GM19043 (cell line): ENCODE measurements around the gene MAP2K3.
"Not testable (repeated sequence)": the region's sequence is repeated elsewhere in the genome, so short reads cannot be mapped to it uniquely, and the experiment has no call there.

ENCODE experiments used
- ATAC-seq: cut with Tn5 transposase; IDR thresholded peaks from one replicate; pipeline ENCODE4 v1.9.1; 2021; ENCODE audit warnings: low read depth; ENCODE audit not compliant: unreplicated experiment

MAP2K3 gene

DNA sequence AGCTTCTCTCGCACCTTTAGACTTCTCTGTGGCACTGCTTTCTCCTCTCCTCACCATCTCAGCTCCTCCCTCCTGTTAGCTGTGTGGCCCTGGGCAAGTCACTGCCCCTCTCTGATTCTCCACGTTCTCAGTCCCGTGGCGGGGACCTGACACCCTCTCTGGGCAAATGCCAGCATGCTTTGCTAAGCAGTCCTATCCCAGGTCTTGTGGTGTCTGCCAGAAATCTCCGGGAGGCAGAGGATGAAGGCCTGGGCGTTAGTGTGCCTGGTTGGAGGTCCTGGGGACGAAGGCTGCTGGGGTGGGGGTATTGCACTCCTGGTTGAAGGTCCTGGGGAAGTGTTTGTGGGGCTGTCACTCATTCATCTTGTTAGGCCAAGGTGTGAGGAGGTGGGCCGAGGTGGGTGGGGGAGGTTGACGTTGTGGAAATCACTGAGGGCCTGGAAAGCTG, 37.3 kb downstream of the MAP2K3 start:
- not testable (repeated sequence) for ATAC-seq

DNA sequence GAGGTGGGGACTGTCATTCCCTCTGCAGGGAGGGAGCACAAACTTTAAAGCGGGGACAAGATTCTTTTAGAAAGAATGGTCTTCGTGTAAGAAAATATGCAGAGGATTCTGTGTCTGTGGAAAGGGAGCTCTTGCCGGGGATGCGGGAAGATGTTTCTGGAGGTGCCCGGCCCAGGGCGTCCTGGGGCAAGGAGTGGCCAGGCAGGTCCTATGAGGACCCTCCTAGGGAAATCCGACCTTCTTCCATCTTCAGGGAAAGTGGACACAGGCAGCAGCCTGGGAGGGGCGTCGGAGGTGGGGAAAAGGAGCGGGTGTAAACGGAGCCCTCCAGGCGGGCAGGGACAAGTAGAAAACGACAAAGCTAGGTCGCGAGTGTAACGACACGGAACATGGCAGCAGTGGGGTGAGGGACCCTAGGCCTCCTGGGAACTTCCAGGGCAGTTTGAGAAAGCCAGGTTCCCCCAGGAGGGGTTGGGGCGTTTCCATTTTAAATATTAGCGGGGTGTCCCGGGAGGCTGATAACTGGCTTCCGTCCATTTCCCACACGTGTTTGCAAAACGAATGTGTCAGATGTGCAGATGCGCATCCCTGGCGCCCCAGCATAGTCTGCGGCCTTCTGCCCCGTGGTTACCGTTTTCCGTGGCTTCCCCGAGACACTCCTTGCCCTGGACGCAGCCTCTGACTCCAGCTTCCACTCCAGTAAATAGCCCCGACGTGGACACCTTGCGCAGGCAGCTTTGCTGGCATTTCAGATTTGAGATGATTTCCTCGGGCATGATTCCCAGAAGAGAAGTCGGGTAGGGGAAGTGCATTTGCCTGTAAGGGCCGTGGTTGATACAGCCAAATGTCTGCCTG, 39.0 kb downstream of the MAP2K3 start:
- not testable (repeated sequence) for ATAC-seq

DNA sequence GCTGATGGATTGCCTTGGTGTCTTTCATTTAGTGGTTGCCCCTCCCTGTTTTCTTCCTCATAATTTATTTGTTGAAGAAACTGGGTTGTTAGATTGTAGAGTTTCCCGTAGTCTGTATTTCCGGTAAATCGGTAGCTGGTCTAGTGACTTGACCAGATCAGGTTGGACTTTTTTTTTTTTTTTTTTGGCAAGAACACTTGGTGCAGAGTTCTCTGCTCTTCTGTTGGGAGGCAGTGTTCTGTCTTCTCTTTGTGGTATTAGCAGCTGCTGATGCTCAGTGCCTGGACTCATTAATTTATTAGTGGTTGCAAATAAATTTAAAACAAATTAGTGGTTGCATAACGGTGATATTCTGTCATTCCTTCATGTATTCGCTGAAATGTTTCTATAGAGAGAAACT, 40.2 kb downstream of the MAP2K3 start:
- not testable (repeated sequence) for ATAC-seq

DNA sequence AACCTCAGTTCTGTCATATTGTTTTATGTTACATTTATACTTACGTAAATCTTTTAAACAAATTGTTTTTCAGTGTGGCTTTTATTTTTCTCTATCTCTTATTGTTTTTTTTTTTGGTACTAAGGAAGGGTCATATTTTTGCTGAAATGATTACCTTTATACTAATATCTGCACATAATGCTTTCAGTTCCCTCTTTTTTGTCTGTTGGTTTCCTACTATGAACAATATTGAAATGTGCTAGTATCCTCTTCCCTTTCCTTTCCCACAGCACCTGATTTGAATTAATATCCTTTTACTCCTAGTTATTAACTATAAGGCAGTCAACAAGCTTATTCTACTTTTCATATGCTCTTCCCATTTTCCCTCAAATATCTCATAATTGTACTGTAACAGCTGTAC, 43.4 kb downstream of the MAP2K3 start:
- ATAC-seq: not testable (repeated sequence)

DNA sequence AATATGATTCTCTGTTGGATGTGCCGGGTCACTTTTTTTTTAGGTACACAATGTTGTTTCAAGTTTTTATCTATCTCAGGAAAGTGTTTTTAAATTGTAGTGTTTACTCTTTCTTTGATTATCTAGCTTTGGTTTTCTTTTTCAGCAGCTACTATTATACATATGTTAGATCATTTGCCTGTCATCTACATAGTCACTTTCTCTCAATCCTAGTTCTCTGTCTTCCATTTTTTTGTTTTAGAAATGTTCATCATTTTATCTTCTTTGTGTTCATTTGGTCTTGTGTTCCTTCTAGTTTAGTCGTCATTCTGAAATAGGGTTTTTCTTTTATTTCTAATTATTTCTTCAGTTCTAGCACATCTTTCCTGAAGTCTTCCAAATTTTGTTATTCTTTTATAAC, 44.3 kb downstream of the MAP2K3 start:
- not testable (repeated sequence) for ATAC-seq

DNA sequence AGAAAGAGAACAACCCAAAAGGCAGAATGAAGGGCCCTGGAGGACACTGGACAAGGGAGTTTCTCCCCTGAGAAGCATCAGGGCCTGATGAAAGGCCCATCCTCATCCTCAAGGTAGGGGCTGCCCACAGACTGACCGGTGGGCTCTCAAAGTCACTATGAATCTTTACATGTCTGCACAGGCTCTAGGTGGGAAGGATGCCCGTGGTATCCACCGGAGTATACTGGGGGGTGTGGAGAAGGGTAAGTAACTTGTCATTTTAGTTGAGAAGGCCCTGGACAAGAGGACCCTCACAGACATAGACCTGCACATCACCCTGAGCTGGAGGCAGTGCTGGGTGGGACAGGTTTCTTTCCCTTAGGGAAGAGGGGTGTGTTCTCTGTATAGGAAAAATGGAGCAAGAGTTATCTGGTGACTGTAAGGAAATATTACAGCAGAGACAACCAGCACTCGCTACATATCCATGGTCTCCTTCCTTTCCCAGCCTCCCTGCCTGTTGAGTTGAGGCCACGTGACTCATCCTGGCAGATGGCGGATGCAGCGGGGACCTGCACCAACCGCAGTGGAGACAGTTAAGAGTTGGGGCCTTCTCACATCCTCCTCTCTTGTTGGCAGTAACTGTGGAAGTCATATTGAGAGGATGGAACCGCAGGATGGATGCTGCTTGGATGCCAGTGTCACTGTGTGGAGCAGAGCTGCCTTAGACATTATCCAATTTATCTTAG, 46.1 kb downstream of the MAP2K3 start:
- no peak for ATAC-seq

DNA sequence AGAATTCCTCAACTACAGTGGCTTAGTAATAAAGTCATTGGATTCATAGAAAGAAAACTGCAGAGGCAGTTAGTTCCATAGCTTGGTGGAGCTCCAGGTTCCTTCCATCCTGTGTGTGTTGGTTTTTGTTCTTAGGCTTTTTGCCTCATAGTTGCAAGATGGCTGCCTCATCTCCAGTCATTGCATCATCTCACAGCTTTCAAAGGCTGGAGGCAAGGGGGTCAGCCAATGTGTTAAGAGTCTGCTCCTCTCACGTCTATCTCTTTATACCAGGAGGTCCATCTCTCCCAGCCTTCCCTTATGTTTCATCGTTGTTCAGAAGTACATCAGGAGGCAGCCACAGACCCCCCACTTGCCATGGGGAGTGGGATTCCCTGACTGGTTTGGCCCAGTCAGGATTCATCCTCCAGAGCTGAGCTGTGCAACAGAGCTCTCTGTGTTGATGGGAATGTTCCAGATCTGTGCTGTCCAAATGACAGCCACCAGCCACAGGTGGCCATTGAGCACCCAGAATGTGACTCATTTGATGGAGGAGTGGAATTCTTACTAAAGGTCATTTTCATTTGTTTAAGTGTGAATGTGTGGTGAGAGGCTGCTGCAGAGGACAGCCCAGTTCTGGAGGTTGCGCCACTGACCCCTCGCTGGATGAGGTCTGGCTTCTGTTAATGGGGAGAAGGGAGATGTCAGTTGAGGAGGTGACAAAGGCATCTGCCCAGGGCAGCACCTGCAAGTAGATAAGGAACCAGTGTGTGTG, 52.2 kb downstream of the MAP2K3 start:
- ATAC-seq: not testable (repeated sequence)

DNA sequence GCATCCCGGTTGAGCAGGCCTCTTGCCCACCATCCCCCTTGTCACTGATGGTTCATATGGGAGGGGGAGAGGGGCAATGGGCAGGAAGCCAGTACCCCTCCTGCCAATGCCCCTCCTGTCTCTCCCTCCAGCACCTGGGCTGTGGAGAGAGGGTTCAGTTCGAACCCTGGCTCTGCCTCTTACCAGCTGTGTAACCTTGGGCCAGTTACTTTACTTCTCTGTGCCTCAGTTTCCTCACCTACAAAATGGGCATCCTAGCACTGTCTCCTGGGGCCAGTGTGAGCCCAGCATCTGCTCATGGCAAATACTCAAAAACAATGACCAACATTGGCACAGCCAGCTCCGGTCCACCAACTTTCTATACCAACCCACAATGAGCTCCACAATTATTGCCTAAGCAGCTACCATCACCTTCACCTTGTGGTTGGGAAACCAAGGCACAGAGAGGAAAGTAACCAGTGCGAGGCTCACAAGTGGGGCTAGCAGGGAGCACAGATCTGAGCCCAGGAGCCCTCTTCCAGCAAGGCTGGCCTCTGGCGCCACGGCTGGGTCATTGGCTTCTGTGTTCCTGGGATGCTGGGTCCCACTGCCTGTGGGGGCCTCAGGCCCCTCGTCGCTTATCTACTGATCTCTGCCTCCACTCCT, 53.6 kb downstream of the MAP2K3 start:
- ATAC-seq: not testable (repeated sequence)

DNA sequence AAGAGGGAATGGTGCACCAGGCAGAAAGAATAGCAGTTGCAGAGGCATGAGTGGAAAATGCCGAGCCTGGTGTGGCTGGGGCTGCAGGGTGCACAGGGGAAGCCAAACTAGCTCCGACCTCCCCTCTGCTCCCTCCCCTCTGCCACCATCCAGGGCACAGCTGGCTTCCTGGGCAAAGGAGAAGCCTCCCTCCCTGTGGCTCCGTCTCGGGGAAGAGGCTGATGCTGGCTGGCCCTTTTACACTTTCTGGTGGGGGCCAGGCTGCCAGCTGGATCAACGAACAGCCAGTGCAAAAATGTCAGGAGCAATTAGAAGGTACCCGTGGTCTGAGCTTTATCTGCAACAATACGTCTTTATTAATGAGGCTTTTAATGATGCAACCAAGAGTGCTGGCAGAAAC, 54.5 kb downstream of the MAP2K3 start:
- no peak for ATAC-seq

DNA sequence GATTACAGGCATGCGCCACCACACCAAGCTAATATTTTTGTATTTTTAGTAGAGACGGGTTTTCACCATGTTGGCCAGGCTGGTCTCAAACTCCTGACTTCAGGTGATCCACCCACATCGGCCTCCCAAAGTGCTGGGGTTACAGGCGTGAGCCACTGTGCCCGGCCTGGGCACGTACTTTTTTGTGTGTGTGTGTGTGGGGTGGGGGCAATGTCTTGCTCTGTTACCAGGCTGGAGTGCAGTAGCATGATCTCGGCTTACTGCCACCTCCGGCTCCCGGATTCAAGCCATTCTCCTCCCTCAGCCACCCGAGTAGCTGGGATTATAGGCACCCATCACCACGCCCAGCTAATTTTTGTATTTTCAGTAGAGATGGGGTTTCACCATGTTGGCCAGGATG, 55.1 kb downstream of the MAP2K3 start:
- not testable (repeated sequence) for ATAC-seq

DNA sequence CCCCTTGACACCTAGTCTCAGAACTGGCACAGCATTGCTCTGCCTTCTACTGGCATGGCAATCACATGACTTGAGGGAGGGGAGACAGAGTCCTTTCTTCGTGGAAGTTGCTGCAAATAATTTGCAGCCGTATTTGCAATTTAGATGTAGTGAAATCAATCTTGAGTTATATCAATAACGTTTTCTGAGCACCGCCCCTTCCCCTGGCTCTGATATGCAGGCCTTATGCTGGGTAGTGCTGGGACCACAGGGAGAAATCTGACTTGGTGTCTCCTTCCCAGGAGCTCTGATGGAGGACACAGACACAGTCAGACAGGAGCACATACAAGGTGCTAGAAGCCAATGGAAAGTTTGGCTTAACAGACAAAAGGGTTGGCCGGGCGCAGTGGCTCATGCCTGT, 55.9 kb downstream of the MAP2K3 start:
- not testable (repeated sequence) for ATAC-seq

DNA sequence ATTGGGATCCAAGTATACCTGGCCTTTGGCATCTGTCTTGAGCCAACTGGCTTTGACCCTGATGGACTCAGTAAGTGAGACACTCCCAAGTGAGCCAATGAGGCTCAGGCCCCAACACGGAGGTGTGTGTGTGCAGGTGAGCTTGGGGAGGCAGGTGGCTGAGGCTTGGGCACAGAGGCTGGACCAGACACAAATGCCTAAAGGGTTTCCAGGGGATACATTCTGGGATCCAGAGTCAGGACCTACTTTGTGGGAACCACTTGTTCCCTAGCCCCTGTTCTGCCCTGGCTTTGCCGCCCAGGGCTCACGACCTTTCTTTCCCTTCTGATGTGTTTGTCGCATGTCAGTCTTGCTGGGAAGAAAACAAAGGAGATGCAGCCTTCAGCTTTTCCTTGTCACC, 56.8 kb downstream of the MAP2K3 start:
- not testable (repeated sequence) for ATAC-seq

DNA sequence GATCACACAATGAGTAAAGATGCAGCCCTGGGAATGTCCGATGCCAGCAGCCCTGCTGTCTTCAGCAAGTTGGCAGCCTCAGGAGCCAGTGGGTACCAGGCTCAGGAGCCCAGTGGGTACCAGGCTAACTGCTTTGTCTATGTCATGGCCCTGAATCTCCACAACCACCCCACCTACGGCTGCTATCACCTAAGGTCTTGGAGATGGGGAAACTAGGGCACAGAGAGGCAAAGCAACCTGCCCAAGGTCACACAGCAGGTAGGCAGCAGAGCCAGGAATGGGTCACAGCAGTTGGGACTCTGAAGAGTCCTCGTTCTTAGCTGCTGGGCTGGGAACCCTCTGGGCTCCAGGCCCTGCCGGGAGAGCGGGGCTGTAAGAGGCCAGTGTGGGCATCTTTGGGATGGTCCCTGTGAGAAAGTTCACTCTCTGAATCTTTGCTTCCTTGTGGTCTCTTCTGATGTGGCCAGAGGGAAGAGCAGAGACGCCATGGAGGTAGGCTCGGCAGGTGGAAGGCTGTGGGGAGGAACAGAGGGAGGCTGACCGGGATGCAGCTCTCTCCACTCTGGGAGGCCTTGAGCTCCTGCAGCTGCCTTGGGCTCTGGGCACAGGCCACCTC, 57.5 kb downstream of the MAP2K3 start:
- not testable (repeated sequence) for ATAC-seq

DNA sequence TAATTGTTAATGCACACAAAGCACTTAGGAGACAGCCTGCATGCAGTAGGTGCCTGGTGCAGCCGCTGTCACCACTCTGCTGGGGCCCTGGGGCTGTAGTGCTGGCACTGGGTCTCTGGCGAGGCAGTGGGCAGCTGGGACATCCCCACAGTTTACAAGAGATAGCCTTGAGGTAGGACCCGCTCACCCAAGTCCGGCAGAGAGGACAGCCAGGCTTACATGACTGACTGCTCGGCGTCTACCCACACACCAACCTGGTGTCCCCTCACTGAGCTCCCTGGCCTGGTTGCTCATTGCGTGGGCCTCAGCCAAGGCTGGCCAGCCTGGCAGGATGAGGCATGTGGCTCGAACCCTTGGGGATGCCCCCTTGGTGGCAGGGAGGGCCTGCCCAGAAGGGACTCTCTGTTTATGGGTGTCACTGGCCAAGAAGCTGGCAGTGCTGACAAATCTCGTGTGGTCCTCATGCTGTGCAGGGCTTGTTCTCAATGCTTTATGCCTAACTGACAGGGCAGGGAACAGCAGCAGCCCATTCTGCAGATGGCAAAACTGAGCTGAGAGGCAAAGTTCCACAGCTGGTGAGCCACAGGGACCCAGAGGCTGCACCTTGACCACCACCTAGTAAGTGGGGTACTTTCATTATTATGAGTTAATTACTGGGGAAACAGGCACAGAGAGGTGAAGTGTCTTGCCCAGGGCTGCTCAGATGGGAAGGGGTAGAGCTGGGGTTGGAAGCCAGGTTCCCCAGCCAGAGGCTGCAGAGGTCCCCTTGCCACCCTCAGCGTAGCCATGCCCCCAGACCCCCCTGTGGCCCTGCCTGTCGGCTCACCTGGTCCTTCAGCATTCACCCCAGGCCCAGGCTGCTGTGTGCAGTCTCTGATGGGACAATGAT, 58.8 kb downstream of the MAP2K3 start:
- not testable (repeated sequence) for ATAC-seq

DNA sequence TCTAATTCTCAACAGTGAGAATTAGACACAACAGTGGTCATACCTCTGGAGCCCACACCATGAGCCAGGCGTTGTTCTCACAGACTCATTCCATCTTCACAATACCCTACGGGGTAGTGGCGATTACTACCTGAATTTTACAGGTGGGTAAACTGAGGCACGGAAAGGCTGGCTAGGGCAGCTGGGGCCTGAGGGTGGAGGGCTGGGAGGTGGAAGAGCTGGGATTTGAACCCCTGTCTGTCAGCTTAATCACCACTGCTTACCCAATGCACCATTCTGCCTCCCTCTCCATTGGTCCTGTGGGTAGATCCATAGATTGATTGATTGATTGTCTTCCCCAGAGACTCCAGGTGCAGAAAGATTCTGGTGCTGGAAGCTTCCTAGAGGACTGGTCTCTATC, 60.3 kb downstream of the MAP2K3 start:
- ATAC-seq: not testable (repeated sequence)

DNA sequence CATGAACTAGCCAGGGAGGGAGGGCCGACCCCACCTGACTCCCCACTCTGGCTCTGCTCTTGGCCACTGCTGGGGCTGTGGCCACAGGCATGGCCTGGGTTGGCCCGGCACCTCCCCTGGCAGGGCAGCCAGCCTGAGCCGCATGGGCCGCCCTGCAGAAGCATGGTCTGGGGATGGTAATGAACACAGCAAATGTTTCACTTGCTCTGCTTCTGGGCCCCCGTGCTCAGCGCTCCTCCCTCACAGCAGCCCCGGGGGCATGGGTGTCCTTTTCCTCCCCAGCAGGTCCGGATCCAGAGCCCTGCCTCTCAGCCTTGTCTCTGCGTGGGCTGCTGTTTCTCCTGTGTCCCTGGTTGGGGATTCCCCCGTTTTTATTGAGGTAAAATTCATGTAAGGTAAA, 60.7 kb downstream of the MAP2K3 start:
- no peak for ATAC-seq

DNA sequence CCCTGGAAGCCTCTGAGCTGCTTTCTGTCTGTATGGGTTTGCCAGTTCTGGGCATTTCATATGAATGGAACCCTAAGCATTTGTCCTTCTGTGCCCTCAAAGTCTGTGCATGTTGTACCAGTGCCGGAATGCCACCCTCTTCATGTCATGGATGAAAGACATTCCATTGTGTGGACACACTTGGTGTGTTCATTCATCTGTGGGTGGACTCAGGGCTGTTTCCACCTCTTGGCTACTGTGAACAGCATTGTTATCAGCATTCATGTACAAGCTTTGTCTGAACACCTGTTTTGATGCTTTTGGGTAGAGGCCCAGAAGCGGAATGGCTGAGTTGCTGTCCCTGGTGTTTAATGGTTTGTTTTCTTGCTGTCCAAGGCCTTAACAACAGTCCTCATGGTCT, 61.6 kb downstream of the MAP2K3 start:
- not testable (repeated sequence) for ATAC-seq

DNA sequence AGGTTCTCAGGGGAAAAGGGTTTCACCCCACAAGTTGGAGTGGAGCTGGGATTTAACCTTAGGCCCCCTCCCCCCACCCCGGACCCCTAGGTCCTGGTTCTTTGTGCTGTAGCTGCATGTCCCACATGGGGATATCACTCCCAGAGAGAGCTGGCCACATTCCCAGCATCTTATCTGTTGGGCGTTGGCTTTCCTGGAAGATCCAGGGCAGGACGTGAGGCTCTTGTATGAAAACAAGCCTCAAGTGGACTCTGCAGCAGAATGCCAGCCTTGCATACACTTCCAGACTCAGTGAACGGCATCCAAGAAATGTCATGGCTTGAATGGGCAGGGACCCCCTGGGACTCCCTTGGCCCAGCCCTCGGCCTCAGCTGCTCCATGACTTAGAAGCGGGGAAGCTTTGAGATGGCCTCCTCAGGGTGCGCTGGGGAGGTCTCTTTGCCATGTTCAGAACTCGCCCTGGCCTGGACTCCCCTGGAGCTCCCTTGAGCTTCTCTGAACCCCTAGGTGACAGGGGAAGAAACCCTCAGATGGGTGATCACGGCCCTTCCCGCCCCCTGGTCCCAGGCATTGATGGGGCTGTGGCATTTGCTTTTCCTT, 62.2 kb downstream of the MAP2K3 start:
- ATAC-seq: not testable (repeated sequence)

DNA sequence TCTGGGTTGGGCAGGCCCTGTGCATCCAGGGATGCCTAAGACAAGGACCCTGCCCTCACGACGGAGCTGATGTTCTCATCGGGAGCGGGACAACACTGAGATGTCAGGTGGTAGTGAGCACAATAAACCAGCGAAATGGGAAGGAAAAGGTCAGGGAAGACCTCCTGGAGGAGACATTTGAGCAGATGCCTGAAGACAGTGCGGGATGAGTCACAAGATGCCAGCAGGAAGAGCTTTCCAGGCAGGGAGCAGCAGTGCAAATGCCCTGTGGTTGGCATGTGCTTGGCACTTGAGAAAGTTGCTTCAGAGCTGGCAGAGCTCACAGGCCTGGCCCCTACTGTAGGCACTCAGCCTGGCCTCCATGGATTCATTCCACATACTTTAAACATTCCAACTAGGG, 63.1 kb downstream of the MAP2K3 start:
- not testable (repeated sequence) for ATAC-seq
